ENCODE results near the gene DNER.
A peak's percentile ranks its signal among the peaks of the same experiment; 100 is the strongest.

The DNER gene

DNA sequence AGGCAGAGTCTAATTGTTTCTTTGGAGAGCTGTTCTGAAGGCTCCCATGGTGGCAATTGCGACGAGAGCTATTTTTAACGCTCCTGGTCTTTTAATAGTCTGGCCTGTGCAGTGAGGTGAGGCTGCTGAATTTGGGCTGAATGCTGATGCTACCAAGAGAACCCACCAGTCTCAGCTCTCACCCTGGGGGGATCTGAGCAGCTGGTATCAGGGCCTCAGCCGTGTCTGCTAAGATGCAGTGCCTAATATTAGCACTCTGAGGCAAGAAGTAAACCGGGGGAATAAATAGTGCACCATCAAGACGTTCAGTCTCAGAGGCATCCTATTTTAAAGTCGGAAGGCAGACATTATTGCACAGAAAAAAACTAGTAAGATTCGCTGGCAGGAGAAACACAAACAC lies 228.5 kb downstream of the DNER start:
- no peak for DNase-seq

DNA sequence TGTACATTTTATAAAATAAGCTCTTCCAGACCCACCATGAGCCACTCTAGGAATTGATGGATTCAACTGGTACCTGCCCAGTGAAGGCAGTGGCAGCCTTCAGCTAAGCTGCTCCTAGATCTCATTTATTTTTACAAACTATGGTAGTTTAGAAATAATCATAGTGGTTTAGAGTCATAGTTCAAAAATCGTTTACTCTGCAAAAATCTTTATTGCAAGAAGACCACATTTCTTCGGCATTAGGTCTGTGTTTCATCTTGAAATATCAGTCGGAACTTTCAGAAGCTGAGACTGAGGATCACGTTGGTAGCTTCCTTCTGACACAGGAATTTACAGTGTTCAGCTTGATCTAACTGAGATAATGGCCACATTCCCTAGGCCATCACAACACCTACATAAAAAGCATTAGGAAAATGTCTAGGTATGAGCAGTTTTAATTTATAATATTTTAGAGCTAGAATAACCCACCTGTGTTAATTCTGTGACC lies 237.0 kb downstream of the DNER start:
- no peak for DNase-seq

DNA sequence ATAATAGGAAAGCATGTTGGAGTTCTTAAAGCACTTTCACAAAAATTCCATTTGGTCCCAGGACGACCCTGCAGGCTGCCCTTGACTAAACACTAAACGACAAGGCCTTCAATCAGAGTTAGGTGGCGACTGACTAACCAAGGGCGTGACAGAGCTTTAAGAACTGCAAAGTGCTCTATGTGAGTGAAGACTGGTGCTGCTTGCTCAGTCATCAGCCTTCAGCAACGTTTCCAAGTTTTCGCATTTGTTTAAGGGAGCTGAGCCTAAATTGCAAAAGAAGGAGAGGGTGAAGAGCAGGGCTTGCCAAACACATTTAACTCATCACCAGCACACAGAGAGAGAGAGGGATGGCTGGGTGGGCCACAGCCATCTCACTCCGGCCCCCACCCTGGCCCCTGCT lies 238.6 kb downstream of the DNER start:
- DNase-seq = no peak

DNA sequence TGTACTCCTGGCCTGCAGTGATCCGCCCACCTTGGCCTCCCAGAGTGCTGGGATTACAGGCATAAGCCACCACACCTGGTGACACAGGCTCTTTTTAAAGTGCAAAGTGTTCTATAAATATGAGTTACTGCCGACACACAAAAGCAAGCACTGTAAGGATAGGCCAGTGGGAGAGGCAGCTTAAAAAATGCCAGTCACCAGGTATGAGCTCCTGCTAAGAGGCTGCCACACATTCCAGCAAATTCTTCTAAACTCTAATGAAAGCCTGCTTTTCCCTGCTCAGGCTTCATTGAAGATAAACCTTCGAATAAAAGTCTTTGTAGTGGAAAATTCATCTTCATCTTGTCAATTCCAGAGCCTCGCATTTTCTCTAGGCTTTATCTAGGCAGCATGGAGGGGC lies 240.2 kb downstream of the DNER start:
- DNase-seq = no peak

DNA sequence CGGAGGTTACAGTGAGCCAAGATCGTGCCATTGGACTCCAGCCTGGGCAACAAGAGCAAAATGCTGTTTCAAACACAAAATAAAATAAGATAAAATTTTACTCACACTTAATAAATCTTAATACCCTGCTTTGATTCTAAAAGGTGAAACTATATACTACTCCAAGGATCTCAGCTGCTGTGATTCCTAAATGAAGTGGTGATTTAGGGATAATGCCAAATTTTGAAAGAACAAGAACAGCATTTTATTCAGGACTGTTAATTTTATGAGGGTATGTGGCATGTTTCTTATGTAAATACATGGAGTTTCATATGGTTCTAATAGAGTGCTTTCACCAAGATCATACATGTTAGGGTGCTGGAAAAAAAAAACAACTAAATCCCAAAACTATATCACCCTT lies 243.6 kb downstream of the DNER start:
- no peak for DNase-seq

DNA sequence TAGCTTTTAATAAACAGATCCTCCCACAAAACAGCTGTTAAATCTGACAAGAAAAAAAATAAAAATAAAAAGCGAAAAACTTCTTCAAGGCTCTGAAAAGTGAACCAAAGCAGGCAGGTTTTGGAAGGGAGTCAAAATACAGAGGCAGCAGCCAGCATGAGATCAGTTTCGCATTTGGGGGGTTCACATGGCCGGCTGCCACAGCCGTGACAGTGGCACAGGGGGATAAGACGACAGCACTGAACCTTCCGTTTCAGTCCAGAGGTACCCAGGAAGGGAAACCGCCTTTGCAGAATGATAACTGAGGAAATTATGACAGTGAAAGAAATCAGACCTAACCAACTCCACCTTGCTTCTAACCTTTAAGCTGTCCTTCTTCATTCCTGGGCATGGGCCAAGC lies 246.6 kb downstream of the DNER start:
- no peak for DNase-seq

DNA sequence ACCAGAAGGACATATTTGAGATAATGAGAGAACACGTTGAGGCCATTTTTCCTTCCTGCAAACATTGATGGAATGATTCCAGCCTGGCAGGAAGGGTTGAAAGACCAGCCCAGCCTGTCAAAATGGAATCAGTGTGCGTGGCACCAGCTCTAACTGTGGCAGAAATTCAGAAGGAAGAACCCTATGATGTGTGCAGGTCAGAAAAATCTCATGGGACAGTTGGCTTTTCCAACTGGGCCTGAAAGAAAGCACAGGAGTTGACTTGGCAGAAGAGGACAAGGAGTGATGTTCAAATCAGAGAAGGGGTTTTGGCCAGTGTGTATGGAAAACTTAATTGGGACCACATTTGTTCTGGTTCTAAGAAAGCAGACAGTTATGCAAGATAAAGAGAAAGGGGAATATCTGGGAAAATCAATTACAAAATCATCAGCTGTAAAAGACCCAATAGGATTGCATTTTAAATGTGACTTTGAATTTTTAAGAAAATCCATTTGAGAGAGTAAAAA lies 250.5 kb downstream of the DNER start:
- no peak for DNase-seq

DNA sequence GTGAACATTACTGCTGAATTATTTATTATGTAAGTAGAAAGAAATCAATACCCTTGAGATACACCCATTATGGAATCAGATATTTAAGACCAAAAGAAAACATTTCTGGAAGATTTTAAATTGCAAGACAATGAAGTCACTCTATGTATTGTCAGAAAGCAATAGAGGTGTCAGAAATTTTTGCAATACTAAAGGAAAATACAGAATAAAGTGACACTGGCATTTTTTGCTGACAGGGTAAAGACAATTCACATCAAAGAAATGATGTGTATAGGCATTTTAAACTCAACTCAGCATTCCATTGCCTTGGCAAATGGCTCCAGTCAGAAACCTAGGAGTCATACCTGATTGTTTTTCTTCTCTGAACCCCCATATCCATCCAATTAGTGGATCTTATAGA lies 252.2 kb downstream of the DNER start:
- DNase-seq = no peak

DNA sequence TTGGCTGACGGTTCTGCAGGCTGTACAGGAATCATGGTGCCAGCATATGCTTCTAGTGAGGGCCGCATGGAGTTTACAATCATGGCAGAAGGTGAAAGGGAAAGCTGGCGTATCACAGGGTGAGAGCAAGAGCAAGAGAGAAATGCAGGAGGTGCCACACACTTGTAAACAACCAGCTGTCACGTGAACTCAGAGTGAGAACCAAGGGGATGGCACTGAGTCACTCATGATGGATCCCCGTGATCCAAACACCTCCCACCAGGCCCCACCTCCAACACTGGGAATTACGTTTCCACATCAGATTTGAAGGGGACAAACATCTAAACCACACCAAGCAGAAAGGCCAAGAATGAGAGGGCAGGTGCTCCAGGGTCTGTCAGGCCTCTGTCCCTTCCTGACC lies 258.3 kb downstream of the DNER start:
- no peak for DNase-seq

DNA sequence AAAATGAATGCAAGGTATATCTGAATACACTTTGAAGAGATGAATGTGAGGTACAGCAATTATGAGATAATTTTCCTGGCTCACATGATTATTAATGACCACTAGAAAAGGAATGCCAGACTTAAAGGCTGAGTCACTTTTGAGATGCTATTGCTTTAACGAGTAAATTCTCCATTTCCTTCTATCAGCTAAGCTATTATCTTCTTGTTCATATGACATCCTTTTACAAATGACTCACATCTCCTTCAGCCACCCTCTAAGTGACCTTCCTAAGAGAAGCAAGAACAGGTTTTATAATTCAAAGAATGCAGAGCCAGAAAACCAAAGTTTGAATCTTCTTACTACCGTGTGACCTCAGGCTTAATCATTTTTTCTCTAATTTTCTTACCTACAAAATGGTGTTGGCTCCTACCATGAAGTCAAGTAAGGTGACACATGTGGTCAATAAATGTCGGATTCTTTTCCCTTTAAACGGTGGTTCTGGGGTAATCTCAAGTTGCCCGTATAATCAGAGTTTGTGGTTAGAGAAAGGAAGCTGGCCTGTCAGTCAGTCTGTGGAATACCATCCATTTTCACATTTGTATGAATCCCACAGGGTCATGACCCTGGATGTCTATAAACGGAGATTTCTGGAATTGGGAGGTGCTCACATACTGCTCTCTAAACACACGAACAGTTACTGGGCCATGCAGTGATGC lies 259.3 kb downstream of the DNER start:
- DNase-seq = no peak

DNA sequence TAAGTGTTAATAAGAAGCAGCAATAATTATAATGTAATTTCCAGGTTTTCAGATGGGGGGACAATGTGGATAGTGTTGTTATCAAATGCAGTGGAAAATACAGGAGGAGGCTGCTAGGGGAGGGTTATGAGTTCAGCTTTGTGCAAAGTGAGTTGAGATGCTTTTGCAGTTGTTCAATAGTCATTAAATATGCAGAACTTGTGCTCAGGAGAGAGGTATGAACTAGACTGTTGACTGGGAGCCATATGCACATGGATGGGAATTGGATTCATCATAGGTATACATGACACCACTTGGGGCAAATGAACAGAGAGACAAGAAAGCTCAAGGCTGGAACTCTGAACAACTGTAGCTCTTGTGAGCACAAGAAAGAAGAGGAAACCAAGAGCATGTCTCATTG lies 261.1 kb downstream of the DNER start:
- no peak for DNase-seq

DNA sequence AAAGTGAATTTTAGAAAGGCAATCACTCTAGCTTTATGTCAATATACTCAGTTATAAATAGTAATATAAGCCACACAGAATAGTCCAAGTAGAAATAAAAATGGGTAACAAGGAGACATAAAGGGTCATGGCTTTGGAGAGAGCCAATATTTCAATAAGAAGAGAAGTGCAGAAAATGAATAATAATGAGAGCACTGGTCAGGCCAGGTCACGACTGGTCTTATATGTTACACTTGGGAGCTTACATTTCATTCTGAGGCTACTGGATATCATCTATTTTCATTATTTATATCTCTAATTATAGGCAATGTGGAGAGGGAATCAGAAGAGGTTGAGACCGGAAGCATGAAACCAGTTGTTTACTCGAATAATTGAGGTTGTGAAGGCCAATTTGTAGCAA lies 262.5 kb downstream of the DNER start:
- DNase-seq = no peak

DNA sequence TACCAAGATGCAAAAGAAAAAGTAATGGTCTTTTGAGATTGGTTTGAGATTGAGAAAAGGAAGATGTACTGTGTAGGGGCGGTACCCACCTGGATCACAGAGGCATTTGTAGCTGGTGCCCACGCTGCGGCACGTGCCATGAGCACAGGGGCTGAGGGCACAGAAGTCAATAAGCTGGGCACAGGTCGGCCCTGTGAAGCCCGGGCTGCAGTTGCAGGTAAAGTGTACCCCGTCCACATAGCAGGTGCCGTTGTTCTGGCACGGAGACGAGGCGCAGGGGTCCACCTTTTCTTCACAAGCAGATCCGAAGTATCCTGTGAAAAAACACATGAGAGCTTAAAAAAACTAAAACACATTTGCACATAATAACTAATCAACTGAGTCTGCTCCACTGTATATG lies 267.1 kb downstream of the DNER start:
- no peak for DNase-seq

DNA sequence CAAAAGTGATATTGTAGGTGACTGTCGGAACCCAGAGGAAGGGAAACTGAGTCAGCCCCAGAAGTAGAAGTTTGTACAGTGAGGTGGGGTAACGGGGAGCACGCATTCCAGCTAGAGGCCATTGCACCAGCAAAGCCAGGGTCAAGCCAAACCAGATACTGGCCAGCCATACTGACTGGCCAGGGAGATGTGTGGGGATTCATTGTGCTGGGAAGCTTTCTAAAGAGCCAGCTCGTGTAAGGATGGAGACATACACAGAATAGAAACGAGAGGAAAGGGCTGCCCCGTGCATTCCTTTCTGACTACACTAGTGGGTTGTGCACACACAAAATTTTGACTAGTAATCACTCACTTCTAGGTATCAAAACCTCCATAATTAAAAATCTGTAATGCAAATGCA lies 268.0 kb downstream of the DNER start:
- DNase-seq = no peak

DNA sequence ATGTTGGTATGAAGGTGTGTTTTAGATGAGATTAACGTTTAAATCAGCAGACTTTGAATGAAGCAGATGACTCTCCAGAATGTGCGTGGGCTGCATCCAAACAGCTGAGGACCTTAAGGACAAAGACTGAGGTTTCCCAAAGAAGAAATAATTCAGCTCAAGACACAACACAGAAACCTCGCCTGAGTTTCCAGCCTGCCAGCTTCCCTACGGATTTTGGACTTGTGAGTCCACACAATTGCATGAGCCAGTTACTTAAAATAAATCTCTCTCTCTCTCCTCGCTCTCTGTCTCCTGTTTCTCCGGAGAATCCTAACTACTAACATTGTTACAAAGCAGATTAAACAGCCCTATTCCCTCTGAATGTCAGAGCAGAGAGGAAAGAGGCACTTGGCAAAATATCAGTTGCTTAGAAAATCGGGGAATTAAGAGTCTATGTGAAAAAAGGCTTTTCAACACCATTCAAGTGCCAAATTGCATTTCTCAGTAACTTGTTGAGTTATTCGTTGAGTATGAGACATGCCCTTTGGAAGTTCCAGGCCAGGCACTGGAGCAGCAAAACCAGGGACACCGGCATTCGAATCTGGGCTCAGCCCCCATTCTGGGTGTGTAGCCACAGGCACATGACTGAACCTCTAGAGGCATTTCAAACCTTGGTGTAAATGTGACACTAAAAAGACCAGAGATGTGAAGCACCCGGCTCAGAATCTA lies 268.7 kb downstream of the DNER start:
- no peak for DNase-seq

DNA sequence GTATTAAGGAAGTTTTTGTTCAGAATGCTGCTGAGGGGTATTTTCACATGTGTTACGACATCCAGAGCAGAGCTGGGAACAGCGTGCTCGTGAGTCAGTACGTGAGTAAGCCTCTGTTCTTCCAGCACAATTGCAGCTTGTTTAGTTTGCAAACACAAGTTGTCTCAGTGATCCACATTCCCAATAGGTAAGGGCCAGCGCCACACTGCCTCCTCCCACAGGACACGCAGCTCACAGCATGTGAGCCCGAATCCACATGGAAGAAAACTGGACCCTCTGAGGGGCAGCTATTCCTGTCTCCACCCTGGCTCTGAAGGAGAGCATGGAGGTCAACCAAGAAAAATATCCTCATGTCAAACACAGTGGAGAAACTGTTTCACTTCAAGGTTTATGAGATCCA lies 269.3 kb downstream of the DNER start:
- DNase-seq = no peak

DNA sequence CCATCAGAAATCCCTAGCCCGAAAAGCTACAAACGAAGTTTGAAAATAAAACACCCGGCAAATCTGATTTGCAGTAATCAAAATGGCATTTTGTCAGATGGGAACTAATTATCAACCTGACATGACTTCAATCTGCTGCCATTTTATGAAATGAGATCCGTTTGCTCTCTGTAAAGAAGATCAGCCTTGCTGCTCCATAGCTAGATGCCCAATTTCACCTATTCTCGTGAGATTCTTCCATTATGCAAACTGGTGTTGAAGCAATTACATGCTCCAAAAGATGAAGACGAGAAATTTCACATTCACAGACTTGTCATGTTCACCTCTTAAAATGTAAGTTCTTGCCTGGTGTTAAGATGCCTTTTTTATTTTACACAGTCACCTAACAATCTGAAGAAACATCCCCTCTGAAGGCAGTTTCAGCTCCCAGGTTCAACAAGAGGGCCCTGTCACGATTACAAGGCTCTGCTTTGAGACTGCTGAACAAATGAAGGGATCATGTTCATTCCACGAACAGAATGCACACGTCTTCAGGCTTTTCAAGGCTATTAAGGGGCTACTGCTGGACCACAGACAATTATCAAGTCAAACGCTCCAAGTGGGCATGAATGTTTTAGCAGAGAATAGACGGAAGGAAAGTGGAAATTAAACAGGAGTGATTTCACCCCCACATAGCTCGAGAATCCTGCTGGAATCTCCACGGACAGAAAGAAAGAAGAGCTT lies 270.6 kb downstream of the DNER start:
- DNase-seq = no peak

DNA sequence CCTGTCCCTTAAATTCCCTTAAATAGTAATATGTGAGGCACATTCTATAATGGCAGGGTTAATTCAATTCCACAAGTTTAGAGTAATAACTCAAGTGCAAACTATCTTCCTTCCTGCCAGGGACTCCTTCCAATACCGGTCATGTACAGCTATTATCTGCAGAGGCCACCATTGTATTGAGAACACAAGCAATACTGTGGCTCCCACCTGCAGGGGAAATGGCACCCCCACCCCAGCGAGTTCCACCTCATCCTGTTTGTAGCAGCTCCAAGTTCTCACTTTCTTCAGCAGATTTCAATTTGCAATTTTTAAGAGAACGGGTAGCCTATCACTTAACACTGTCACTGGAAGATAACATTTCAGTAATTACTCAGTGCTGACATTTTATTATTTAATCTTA lies 271.2 kb downstream of the DNER start:
- DNase-seq = no peak

DNA sequence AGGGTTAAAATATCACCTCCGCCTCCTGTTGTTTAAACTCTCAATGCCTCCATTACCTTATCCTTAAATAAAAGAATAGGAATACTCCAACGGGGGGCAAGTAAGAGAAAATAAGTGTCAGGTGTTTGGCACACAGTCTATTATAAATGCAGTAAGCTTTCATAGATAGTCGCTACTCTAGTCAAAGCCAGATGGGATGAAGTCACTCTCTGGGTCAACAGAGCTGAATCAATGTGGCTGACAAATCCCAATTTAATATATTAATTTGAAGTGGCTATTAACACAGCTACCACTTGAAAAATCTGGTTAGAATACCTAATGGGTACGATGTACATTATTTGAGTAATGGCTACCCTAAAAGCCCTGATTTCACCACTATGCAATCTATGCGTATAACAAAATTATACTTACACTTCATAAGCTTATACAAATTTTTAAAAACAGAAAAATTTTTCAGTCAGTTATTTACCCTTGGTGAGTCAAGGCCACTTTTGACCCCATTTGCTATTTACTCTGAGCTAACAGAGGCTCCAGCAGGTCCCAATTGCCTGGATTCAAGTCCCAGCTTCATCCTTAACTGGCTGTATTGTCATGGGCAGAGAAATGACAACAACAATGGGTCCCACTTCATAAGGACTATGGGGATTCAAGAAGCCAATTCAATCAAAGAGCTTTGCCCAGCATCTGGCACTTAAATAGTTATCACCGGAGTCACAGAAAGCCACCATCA lies 275.8 kb downstream of the DNER start:
- DNase-seq = no peak

DNA sequence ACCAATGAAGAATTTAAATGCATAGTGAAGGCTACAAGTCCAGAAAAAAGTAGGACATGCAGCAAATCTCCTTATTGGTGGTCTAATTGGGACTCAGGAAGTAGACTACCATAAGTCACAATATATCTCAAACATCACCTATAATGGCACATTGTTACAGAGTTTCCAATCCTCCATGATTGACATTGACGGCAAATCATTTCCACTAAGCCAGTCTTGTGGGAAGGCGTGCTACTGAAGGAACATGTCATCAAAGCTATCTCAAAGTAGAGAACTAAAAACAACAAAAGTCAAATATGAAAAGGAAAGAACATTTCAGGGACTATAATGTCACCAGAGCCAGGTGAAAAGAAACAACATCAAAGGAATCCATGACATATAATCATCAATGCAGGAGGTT lies 276.9 kb downstream of the DNER start:
- no peak for DNase-seq

DNA sequence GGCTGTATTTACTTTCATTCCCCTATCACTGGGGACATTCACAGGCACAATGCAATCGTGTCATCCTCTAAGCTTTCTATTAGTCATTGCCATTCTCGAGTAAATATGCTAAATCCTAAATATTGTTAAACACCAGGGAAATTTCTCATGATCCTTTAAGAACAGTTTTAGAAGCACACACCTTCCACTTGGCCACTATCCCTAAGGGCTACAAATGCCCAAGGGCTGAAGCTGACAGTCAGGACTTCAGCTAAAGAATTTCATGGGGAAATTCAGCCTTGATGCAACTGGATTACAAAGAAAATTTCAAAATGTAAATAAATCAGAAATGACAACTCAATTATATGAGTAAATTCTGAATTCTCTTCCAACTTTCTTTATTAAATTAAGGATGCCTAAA lies 280.2 kb downstream of the DNER start:
- no peak for DNase-seq

DNA sequence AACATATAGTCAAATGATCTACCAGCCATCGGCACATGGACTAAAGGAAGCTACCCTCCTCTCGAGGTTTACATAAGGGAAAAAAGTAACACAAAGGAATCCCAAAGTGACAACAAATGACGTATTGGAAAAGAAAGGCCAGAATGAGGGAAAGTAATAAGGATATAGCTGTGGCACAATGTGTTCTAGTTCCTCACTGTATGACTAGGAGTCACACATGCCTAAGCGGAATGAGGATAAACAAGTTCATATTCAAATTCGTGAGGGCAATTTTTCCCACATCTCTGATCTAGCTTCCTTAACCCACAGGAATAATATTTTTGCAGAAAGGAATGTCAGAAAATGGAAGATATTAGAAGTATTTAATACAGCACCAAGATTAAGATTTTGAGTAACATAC lies 281.0 kb downstream of the DNER start:
- no peak for DNase-seq

DNA sequence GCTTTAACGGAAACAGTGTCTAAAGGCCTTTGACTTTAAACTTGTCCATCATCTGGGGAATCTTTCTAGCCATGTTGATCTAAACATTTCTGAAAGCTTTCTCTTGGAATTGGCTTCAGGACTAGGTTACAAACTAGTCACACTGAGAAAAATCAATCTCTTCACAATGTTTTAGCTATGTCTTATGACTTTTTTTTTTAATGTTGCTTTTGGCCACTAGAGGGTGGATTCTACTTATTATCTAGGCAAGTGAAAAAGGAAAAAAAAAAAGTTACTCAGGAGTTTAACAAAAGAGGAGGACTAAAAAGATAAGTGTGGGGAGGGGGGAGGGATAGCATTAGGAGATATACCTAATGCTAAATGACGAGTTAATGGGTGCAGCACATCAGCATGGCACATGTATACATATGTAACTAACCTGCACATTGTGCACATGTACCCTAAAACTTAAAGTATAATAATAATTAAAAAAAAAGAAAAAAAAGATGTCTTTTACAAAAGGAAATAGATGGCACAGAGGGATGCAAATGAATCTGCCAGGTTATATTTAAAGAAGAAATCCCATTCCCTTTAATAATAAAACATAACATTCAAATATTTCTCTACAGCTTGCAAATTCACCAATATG lies 282.9 kb downstream of the DNER start:
- DNase-seq = peak; percentile 9
